ENCODE results near the gene SUGP1.

Gene SUGP1

DNA sequence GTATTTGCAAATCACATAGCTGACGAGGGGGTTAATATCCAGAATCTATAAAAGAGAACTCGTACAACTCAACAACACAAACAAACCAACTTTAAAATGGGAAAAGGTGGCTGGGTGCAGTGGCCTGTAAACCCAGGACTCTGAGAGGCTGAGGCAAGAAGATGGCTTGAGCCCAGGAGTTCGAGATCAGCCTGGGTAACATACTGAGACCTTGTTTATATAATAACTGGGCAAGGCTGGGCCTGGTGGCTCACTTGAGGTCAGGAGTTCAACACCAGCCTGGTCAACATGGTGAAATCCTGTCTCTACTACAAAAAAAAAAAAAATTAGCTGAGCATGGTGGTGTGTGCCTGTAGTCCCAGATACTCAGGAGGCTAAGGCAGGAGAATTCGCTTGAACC is 25.4 kb downstream of the SUGP1 start:
- no peak for DNase-seq

DNA sequence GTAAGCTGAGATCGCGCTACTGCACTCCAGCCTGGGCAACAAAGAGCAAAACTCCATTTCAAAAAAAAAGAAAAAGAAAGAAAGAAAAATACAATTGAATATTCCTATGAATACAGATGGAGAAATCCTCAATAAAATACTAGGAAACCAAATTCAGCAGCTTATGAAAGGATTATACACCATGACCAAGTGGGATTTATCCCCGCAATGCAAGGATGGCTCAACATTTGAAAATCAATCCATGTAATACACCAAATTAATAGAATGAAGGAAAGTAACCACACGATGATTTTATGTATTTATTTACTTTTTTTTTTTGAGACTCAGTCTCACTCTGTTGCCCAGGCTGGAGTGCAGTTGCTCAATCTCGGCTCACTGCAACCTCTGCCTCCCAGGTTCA is 27.7 kb downstream of the SUGP1 start:
- no peak for DNase-seq

DNA sequence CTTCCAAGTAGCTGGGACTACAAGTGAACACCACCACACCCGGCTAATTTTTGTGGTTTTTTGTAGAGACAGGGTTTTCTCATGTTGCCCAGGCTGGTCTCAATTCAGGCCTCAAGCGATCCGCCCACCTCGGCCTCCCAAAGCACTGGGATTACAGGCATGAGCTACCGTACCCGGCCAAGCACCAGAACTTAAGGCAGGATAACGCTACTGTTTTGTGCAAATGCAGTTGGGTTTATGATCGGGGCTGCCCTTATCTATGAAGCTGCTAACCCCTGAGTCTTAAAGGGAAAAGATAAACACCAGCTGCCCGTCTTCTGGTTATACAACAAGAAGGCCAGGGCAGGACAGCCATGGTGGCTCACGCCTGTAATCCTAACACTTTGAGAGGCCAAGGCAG is 34.6 kb downstream of the SUGP1 start:
- no peak for DNase-seq

DNA sequence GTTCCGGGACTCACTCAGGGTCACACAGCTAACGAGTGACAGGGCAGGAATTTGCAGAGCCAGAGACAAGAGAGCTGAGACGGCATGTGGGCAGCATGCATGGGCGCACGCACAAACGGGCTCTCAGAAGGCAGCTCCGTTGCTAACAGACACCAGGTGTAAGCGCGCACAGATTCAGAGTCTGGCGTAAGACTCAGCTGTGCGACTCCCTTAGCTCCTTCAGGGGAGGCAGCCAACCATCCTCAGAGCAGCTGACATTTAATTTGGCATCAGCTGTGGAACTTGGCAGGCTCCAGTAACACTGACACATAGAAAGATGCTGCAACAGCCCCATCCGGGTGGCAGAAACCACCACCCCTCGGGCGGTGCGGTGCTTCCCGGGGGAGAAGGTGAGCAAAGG is 39.7 kb downstream of the SUGP1 start:
- DNase-seq: no peak

DNA sequence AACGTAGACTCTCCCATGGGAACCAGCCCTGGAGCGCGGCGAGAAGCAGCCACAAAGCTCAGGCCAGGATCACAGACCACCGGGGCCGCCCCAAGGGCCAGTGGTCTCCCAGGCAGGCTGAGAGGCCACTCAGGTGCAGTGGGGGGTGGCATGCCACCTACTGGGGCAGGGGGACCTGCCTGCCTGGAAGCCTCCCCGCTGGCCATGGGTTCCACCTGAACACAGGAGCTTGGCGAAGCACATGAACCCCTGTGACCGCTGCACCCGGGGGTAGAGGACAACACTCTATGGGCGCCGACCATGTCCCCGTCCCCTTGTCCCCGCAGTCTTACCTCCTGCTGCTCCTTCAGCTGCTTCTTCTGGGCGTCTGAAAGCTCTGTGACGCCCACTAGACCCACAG is 40.5 kb downstream of the SUGP1 start:
- no peak for DNase-seq

DNA sequence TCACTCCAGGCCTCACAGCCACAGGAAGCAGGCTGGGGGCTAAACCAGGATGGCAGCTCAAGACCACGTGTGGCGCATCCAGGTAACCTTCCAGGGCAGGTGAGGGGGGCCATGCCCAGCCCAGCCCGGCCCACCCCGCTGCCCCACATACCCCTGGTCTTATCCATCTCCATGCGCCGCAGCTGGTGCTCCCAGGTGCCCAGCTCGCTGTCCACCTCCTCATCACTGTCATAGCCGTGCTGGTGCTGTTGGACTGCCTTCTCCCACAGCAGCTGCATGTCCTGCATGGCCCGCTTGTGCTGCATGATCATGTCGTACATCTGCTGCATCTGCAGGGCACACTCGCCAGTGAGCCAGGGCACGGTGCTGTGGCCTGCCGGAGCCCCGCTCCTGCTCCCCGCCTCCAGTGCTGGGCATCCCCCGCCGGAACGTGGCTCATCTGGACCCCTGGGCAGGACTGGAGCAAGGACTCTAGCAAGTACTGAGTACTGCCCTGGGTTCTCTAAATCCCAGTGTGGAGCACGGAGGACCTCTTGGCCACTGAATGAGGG is 41.2 kb downstream of the SUGP1 start:
- DNase-seq: no peak

DNA sequence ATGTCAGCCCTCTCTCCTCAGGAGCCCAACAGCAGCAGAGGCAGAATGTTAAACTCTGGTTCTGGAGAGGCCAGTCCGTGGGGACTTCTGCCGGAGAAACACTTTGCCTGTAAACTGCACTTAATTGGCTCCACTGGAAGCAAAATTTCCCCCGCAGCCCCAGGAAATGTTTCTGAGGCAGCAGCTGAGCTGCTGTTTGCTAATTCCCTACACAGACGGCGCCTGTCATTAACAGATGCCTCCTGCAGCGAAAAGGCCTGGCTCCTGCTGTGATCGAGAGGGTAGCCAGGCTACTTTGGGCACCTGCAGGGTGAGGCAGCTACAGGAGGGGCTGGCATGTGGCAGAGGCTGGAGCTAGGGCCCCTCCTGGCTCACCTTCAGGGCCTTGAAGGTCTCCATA is 42.0 kb downstream of the SUGP1 start:
- DNase-seq: no peak

DNA sequence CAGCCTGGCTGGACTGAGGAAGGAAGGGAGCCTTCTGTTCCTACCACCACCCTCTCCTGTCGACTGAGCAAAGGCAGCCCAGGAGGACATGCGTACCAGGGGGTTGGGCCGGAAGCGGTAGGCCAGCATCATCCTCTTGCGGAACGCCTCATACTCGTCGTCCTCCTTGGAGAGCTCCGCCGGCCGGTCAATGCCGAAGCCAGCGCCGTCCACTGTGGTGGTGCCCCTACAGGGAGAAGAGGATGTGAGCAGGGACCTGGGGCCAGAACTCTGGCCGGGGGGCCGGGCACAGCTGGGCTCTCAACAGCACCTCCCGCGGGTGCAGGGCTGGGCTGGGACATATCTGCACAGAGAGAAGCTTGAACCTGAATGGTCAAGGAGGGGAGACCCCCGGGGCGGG is 43.5 kb downstream of the SUGP1 start:
- DNase-seq: no peak

DNA sequence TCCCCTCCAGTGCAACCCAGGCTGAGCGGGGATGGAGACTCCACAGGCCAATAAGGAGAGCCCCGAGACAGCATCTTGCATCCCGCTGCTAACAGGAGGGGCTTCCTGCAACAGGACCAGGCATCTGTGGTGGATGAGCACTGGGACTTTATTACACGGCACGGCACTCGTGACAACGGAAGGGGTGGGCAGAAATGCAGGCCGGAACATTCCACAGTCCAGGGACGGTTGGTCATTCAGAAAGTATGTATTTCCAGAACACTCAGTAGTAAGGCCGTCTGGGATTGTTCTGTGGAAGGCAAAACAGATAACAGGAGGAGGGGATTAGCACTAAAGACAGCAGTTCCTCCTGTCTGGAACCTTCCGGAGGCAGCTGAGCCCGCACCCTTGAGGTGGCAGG is 43.9 kb downstream of the SUGP1 start:
- no peak for DNase-seq

DNA sequence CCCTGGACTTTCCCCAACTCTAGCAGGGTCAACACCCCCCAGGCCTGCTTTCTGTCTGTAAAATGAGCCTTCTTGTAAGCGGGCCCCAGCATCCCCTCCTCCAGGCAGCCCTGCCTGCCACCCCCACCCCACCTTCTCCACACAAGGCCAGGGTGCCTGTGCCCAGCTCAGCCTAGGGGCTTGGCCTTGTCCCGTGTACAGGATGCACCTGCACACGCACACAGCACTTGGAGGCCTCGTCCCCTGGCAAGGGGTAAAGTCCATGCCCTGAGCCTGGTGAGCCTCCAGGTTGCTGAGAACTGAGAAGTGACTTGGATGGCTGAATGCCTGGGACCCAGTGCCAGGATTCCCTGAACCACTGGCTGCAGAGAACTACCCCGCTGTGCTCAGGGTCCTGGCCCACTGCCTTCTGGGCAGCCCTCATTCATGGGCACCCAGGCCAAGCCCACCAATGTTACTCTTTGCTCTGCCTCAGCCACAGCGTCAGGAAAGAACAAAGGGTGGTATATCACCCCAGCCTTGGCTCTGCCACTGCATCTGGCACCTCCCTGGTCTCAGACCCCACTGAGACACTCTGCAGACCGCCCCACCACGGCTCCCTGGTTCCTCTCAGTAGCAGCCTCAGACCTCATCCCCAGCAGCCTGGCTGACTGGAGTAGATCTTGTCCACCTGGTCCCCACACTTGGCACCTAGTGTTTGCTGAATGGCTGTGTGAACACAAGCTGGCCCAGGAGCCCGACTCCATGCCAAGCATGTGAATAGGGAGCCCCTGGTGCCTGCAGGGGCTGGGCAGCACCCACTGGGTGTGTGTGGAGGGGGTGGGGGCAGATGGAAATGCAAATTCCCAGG is 45.4 kb downstream of the SUGP1 start:
- no peak for DNase-seq

DNA sequence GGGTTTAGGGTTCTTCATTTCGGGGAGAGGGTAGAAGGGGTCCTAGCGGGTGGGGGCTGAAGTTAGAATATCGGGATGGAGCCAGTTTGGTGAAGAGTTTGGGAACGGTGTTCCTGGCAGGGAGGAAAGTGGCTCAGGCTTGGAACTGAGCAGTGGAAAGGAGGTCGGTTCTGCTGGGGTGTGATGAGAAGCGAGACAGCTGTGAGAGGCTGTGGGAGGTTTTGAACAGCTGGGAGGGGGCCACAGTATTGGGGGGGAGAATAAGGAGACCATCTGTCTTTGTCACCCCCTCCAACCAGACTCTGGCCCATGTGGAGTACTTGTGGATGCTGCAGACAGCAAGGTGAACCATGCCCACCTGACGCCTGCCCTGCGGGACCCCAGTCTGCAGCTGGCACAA is 46.2 kb downstream of the SUGP1 start:
- DNase-seq: no peak

DNA sequence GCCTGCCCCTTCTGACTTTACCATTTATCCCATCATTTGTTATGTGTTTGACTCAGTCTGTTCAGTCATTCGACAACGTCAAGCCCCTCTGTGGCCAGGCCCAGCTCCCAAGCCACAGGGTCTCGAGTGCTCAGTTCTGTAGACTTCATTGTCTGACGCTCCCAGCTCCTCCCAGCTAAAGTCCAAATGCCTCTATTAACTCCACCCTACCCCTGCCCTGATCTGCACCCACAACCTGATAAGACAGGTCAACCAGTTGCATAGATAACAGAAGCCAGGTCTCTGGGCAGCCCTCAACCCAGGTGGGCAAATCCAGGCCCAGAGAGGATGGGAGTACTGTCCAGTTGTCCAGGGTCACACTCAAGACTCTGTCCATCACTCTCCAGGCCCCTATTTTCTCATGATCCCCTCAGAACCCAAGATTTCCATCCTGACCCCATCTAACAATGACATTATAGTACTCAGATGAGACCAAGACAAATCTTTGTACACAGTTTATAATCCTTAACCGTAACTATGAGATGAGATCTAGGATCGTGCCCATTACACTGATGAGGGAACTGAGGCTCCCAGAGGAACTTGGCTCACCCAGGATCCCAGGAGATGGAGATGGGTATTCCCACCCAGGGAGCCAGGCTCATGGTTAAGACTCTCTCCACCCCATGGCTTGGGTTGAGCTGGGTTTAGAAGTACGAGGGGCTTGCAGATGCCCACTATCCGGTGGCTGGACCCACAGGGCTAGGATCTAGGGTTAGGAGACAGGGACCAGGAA is 48.3 kb downstream of the SUGP1 start:
- DNase-seq: no peak

DNA sequence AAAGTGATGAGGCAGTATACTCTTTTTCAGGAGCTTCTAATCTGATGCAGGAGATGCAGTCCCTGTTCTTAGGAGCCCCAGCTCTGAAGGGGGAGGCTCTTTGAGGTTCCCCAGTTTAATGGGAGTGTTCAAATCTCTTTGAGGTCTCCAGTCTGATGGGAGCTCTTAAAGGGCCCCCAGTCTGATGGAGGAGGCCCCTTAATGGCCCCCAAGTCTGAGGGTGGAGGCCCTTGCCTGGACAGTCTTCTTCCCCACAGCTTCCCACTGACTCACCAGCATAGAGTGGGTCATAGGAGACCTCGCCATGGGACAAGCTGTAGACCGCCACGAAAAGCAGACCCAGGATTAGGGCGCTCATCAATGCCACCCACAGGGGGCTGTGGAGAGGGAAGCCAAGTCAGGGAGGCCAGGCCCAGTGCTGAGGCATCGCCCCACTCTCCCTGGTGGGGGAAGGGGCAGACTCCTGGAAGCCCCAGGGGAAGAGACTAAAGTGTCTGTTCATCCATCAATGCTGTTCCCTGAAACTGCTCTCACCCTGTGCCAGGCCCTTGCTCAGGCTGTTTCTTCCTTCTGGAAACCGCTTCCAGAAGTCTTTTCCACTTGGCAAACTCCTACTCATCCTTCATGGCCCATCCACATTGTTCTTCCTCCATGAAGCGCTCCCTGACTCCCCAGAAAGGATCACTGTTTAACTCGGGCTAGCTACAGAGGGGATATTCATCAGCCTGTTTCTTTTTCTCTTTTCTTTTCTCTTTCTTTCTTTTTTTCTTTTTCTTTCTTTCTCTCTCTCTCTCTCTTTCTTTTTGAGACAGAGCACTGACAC is 49.3 kb downstream of the SUGP1 start:
- DNase-seq: no peak

DNA sequence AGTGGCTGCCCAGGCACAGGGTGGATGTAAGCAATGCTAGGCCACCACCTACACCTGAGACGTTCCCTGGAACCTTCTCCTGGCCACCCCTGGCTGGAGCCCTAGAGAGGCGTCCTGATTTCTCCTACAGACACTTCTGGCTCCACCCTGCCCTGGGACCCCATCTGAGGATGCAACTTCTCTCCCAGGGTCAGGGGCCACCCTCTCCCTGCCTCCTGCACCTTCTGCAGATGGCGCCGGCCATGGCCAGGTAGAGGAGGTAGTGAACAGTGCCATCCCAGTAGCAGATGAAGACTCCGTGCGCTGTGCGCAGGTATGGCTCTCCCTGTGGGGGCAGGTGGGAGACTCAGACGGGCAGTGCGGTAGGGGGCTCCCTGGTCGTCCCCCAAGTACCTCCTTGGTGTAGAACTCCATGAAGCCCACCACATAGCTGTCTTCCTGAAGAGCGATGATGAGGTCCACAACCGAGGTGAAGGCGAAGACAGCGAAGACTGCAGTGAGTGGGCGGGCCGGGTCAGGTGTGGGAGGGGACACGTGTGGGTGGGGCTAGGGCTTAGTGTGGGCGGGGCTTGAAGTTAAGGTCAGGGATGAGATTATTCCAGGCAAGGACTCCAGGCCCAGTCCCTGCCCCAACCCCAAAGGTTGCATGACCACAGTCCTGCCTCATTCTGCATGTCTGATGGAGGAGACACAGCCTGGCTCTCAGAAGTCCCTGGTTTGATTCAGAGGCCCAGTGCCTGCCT is 50.2 kb downstream of the SUGP1 start:
- no peak for DNase-seq

DNA sequence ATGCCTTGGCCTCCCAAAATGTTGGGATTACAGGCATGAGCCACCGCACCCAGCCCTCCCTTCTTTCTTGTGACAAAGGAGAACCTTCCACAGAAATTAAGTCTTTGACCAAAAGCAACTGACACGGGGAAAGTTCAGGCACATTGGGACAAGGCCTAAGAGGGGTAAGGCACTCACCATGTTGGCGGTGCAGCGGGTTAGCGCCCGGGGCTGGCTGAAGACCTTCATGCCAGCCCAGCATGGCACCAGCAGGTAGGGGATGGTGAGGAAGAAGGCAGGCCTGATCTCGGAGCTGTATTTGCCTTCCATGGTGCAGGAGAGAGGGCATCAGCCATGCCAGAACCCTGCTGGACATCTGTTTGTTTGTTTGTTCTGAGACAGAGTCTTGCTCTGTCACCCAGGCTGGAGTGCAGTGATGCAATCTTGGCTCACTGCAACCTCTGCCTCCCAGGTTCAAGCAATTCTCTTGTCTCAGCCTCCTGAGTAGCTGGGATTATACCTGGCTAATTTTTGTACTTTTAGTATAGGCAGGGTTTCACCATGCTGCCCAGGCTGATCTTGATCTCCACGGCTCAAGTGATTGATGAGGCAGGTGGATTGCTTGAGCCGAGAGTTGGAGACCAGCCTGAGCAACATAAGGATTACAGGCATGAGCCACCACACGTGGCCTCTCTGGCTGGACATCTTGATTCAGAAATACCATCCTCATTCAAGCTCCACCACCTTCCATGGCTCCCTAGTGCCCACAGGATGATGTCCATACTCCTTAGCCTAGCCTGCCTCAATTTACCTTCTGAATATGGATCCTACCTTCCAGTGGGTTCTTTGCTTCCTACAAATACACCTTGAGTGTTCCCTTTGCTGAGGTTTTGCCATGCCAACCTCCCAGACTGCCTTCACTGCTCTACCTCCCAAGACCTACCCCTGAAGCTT is 51.6 kb downstream of the SUGP1 start:
- DNase-seq: no peak

DNA sequence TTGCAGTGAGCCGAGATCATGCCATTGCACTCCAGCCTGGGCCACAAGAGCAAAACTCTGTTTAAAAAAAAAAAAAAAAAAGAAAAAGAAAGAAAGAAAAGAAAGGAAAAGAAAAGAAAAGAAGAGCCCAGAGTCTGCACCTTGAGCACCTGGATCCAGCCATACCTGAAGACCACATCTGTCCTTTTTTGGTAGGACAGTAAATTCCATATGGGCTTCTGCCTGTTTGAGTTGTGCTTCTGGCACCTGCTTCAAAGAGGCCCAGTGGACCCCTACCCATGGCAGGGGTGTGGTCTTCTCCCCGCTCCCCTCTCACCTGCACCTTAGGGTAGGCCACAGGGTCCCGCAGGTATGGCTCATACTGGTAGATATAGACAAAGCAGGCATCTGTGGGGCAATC is 53.0 kb downstream of the SUGP1 start:
- no peak for DNase-seq

DNA sequence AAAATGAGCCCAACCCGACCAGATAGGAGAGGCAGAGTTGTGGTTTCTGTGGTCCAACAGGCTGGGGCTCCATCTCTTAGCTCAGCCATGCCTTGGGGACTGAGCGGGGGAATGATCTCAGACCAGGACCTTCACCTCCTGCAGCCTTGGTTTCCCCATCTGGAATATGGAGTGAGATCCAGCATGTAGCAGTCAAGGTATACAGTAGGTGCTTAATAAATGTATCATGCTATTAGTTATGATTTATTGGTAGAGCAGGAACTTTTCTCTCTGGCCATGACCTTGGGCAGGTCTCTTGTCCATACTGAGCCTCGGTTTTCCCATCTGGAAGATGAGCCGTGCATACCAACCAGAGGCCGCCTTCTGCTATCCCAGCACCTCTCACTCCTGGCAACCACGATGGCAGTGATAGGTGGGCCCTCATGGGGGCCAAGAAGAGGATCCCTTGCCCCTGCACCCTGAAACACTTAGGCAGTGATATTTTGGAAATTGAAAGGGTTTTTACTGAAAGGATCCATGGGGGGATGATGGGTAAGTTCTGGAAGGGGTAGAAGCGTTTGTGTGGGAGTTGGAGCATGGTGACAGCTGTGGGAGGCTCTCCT is 56.3 kb downstream of the SUGP1 start:
- DNase-seq: no peak

DNA sequence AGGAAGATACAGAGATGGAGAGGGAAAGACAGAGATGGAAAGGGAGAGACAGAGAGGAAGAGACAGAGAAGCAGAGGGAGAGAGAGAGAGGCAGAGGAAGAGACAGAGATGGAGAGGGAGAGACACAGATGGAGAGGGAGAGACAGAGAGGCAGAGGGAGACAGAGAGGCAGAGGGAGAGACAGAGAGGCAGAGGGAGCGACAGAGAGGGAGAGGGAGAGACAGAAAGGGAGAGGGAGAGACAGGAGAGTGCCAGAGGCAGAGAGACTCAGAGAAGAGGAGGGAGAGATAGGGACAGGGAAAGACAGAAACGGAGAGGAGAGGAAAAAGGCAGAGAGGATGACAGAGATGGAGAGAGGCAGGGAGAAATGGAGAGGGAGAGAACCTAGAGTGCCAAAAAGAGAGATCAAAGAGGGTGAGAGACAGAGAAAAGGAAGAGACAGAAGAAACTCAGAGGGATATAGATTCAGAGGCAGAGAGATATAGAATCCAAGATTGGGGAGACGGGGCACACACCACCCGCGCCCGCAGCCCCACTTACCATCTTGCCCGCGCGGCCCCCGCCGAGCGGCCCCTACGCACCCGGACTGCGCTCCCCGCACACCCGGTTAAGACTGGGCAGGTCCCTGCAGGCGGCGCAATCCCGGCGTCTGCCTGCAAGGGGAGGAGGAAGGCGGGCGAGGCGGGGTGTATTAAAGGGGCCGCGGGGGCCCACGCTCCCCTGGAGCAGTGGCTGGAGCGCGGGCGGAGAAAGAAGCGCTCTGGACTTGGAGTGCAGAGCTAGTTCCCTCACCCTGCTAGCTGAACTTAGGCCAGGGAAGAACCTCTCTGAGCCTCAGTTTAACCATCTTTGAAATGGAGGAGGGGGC is 57.9 kb downstream of the SUGP1 start:
- DNase-seq: no peak

DNA sequence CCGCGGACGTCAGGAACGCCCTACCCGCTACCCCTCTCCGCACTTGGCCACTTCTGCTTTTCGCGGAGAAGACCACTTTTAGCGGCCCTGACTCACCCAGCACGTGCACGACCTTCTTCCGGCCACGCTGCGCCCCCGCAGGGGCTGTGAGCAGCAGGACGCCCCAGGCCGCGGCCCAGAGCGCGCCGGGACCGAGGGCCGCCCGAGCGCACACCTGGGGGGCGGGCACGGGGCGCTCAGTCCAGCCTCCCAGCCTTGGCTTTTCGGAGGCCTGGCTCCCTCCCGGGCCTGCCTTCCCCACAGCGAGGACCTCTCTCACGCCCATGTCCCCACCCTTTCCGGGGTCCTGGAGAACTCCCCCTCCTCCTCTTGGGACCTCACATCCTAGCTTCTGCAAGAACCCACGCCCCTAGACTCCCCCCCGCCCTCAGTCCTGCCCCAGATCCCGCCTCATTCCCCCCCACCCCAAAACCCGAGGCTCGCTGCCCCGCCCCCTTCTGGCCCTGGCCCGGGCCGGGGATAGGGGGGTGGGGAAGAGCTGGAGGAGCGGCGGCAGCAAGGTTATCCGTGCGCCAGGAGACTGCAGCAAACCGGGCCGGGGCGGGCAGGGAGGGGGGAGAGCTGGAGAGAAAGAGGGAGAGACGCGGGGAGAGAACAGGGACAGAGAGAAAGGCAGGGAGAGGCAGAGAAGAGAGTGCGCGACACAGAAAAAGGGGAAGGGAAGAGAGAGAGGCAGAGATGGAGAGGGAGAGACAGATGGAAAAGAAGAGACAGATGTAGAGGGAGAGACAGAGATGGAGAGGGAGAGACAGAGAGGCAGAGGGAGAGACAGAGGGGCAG is 58.7 kb downstream of the SUGP1 start:
- DNase-seq: peak; percentile 62

Data from retina (tissue), 1 donor.